Panc1 (cell line): ENCODE measurements around the gene LRBA.

ENCODE experiments used
- POLR2AphosphoS5 ChIP-seq: IDR thresholded peaks from 2 replicates; pipeline ENCODE4 v1.6.1; 2012; ENCODE audit warnings: mild to moderate bottlenecking, low read depth, low read length, moderate library complexity
- REST ChIP-seq, 2 experiments: IDR thresholded peaks; 2 replicates each; pipeline ENCODE4 v1.6.1; 2011 to 2012; ENCODE audit warnings: low read depth in 2 of 2, control low read depth in 1 of 2, low read length in 1 of 2, mild to moderate bottlenecking in 1 of 2, moderate library complexity in 1 of 2; ENCODE audit not compliant: insufficient read depth in 1 of 2

- TF ChIP-seq POLR2AphosphoS5, result no peak
- TF ChIP-seq REST (IDR thresholded peaks at IDR 0.05; ENCODE audit: insufficient read depth in 1 of 2, low read depth in 2 of 2, low read length in 1 of 2), result no peak
Measured at GRCh38 chr4:150493851-150494250, 521.2 kb downstream of the LRBA start.
